GM20431 (cell line): ENCODE data around the gene DHRS4.
"Not testable (repeated sequence)": the region's sequence is repeated elsewhere in the genome, so short reads cannot be mapped to it uniquely, and the experiment has no call there.

Experiments
- in situ Hi-C: fragments of 300-500 bp; cut with MseI, MboI; formaldehyde crosslinking; loops from one replicate; pipeline ENCODE4 v1.15.0; 2020; ENCODE audit warnings: low sequenced_read_pairs; ENCODE audit not compliant: unreplicated experiment

DHRS4 gene

DNA sequence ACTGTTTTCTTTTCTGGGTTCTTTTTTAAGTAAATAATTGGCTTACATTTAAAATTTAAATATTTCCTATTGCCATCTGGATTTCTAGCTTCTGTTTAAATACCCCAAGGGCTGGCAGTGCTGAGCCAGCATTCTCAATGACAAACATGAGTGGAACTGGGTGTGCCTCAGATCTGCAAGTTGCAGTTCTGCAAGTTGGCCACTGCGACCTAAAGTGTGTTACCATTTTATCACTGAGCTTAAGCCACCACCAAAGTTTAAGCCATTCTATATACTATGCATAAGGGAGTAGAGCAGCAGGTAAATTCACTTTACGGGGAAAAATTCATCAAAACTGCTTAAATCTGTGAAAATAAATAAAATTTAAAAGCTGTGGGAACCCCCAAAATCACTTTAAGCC is 23.6 kb downstream of the DHRS4 start:
- in situ Hi-C loops, result not testable (repeated sequence)

DNA sequence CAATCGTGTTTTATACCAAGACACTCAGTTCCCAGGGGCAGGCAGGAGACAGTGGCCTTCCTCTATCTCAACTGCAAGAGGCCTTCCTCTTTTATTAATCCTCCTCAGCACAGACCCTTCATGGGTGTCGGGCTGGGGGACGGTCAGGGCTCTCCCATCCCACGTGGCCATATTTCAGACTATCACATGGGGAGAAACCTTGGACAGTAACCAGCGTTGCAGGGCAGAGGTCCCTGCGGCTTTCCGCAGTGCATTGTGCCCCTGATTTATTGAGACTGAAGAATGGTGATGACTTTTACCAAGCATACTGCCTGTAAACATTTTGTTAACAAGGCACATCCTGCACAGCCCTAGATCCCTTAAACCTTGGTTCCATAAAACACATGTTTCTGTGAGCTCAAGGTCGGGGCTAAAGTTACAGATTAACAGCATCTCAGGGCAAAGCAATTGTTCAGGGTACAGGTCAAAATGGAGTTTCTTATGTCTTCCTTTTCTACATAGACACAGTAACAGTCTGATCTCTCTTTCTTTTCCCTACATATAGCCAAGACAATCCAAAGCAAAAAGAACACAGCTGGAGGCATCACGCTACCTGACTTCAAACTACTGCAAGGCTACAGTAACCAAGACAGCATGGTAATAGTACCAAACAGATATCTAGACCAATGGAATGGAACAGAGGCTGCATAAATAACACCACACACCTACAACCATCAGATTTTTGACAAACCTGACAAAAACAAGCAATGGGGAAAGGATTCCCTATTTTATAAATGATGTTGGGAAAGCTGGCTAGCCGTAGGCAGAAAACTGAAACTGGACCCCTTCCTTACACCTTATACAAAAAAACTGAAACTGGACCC is 28.6 kb downstream of the DHRS4 start:
- in situ Hi-C loops, result not testable (repeated sequence)

DNA sequence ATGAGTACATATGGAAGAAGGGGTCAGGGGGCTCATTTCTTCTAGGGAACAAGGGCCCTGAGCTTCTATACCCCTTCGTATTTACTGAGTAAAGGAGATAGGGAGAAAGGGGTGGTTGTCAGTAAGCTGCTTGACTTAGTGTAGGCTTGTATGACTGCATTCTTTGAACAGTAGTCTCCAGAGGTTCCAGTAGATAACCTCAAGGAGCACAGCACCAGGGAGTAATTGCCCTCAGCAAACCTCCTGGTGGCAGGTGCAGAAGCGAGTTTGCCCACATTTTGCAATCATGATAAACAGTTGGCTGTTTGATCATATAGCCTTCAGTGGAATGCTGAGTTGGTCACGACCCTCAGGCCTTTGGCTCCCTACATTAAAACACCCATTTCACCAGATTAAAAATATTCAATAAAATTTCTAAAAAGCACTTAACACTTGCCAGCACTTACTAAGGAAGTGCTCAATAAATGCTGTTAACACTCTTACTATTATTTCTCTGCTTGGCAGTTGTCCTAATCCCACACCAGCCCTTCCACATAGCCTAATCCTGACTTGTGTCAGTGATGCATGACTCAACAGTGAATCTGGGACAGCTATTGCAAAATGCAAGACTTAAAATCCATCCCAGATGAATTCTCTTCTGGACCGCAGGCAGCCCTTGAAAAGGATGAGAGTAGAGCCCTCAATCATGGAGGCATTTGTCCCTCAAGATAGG is 31.5 kb downstream of the DHRS4 start:
- in situ Hi-C loops, result no loop called here

DNA sequence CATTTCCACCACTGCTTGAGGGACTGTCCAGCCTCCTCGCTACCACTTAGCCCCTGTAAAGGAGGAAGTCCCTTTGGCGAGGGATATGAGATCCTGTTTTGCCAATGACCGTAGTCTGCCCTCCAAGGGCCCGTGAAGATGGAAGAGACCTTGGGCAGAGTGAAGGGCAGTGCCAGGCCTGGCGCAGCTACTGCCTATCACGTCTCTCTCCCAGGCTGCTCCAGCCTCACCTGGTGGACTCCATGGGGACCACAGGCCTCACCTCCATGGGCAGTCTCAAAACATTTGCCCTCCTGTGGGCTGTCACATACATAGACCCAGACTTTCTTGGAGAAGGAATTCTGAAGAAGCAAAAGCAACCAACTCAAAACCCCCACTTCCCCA is 34.6 kb downstream of the DHRS4 start:
- in situ Hi-C loops, result not testable (repeated sequence)

DNA sequence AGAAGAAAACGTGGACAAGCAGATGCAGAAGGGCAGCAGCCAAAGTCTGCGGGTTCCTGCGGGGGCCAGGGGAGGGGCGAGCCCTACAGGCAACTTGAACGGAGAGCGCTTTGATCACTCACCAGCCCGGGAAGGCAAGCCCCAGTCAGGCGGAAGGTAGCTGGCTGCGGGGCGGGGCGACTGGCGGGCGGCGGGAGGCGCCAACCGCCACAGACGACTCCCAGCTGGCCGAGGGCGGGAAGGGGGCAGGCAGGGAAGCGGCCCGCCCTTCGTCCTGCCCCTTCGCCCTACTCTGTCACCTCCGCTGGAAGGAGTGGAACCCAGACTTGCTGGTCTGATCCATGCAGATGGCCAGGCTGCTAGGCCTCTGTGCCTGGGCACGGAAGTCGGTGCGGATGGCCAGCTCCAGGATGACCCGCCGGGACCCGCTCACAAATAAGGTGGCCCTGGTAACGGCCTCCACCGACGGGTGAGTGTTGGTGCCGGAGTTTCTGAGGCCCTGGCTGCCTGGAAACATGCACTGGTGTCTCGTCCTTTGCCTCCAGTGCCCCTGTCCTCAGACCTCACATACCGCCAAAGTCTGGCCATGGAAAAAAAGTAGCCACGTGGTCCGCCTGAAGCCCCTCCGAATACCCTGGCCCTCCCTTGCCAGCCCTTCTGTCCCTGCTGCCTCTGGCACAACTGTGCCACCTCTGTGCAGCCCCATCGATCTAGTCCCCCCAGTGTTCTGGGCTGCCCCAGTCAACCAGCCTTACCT is 35.2 kb downstream of the DHRS4 start, which contains the start of gene DHRS4L2:
DHRS4L2 (plus strand) TSS at position 323 of the 757 bp plus-strand sequence; CDS start at position 342, 19 bp downstream.
- in situ Hi-C loops, result not testable (repeated sequence)

DNA sequence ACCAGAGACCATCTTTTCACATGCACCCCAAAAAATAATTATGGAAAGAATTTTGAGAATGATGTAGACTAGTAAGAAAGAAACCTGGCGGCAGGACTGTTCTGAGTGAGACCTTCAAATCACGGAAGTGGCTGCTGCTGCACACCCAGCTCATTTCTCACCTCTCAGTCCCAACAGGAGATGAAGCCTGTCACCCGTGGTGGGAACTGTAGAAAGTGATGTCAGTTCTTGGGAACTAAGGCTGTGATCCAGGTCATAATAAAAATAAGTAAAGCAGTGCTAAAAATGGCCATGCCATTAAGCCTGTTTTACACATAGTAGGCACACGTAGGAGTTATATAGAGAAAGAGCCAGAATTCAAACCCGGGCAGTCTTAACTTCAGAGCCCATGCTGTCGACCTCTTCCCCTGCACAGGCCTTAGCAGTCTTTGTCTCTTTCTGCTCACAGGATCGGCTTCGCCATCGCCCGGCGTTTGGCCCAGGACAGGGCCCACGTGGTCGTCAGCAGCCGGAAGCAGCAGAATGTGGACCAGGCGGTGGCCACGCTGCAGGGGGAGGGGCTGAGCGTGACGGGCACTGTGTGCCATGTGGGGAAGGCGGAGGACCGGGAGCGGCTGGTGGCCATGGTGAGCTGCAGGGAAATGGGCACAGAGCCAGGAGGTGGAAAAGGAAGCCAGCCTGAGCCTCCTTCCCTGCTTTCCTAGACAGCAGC is 36.3 kb downstream of the DHRS4 start:
- in situ Hi-C loops, result not testable (repeated sequence)

- in situ Hi-C loops, result not testable (repeated sequence)
Observed at GRCh38 chr14:23990961-23991360, 37.4 kb downstream of the DHRS4 start.

GRCh38 chr14:23993042-23993441 is 39.5 kb downstream of the DHRS4 start:
- in situ Hi-C loops, result not testable (repeated sequence)

- in situ Hi-C loops, result not testable (repeated sequence)
Observed at GRCh38 chr14:23996009-23996408, 42.4 kb downstream of the DHRS4 start.

DNA sequence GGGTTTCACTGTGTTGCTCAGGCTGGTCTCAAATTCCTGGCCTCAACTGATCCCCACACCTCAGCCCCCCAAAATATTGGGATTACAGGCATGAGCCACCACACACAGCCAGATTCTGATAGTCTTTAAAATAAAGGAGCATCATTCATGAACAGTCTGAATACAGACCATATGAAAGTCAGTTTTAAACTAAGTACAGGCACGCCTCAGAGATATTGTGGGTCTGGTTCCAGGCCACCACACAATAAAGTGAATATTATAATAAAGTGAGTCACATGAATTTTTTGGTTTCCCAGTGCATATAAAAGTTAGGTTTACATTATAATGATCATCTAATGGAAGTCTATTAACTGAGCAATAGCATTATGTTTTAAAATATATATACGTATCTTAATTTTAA is 43.3 kb downstream of the DHRS4 start:
- in situ Hi-C loops, result not testable (repeated sequence)

GRCh38 chr14:23999640-24000039 is 46.1 kb downstream of the DHRS4 start:
- in situ Hi-C loops, result not testable (repeated sequence)

DNA sequence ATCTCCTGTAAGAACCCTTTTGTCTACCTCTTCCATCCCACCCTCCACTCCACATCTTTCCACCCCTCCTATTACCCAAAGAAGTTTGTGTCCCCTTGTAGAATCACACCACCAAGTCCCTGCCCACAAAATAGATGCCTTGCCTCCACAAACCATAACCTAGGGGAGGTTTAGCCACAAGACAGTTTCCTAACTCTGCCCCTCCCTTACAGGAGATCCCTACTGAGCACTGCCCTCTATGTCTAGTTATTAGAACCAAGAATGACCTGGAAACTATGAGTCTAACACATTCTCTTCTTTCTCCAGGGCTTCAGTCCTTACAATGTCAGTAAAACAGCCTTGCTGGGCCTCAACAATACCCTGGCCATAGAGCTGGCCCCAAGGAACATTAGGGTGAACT is 47.5 kb downstream of the DHRS4 start:
- in situ Hi-C loops, result not testable (repeated sequence)

DNA sequence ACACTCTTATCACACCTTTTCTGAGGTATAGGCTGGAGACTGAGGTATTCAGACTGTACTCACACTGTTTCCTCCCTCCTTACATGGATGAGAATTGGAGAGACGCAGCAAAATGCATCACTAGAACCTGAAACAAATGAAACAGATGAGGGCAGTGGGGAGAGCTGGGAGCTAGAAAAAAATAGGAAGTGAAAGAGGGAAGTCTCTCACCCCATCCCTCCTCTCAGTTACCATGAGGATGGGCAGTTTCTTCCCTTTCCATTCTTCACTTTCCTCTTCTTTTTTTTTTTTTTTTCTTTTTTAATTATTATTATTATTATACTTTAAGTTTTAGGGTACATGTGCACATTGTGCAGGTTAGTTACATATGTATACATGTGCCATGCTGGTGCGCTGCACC is 48.1 kb downstream of the DHRS4 start:
- in situ Hi-C loops, result not testable (repeated sequence)

GRCh38 chr14:24006471-24006816 is 52.9 kb downstream of the DHRS4 start:
- in situ Hi-C loops, result not testable (repeated sequence)

DNA sequence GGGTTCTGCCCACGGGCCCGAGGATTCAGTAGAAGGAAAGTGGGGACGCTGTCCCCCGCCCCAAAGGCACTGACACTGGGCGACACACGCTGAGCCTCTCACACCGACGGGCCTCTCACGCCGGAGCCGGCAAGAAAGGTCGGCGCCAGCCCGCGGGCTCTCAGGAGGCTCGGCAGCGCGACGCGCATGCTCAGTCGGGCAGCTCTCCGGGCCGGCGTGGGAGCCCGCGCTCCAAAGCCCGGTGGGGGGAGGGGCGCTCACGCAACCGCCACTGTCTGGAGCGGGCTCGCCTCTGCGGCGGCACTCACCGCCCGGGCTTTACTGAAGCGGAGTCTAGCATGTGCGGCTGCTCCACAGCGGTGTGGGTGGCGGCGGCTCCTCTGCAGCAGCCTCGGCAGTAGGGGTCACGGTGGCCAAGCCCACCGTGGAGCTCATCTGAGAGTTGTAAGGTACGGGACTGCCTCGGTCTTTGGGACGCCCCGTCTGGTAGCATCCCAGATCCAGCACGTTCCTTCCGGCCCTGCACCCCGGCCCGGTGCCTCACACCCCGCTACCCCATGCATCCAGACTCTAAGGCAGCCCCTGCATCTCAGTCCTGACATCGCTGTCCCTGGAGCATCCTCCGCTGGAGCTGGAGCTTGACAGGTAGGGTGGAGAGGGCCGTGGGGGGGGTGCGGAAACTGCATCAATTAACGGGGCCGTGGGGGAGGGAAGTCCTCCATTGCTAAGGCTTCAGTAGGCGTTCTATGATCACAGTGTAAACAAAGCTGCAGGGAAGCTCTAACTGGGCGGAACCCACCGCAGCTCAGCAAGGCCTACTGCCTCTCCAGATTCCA is 53.5 kb downstream of the DHRS4 start:
- in situ Hi-C loops, result not testable (repeated sequence)

DNA sequence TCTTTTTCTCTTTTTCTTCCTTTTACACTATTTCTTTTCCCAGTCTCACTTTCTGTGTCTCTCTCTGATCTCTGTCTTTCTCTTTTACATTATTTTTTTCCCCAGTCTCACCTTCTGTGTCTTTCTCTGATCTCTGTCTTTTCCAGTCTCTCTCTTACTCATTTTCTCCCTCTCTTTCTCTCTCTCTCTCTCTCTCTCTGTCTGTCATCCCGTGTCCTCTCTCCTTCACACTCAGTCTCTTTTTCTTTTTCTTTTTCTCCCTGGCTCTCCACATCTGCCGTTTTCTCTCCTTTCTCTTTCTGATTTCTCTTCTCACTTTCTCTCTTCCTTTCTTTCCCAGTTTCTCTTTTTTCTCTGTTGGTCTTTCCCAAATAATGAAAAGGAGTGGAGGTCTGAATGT is 57.5 kb downstream of the DHRS4 start:
- in situ Hi-C loops, result no loop called here

GRCh38 chr14:24012726-24013273 is 59.2 kb downstream of the DHRS4 start:
- in situ Hi-C loops, result not testable (repeated sequence)

DNA sequence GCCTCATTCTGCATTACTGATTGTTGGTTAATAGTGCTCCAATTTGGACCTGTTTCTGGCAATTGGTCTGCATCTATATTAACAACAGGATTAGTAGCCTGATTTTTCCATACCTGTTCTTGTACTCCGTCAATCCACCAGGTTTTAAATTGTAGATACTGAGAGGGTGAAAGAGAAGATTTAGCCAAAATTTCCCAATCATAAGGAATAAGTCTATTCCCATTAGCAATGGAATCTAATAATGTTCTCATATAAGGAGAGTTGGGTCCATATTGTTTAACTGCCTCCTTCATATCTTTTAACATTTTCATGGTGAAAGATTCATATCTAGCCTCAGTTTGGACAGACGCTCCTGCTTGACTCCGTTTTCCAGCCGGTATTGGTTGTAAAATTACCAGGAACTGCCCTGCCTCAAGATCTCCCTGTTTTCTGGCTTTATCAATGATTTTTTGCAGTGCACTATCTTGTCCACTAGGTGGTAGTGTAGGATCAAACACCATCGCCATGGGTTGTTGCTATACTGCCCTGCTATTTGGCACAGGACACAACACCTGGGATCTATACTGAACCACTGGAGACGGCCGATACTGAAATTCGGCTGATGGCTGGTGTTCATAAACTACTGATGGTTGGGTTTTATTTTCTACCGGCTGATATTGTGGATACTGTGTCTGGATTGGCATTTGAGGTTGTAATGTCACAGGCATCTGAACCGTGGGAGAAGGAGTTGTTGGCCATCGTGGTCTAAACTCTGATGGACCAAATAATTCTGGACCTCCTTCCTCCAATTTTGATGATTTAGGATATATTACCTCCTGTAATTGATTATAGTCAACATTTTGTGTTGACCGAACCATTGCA is 60.3 kb downstream of the DHRS4 start:
- in situ Hi-C loops, result no loop called here
